ENCODE results near the gene NEUROD2. TPM values are rescaled to one million over a fixed set of nuclear protein-coding genes. Genes with fewer than 3 reads are reported as not detected.

The NEUROD2 gene
- total and polyA plus RNA-seq, 10 of the 15 experiments (the other 5 are each of a cell fraction or from before 2014, with no cell fraction given), result not detected

DNA sequence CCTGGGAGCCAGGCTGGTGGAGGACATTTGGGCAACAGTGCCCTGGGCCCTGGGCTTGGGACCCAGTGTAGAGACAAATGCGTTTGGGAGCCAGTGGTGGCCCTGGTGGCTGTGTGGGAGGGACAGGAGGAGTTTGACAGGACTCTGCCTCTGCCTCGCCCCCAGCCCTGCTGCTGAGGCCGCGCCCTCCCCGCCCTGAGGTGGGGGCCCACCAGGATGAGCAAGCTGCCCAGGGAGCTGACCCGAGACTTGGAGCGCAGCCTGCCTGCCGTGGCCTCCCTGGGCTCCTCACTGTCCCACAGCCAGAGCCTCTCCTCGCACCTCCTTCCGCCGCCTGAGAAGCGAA, 45.6 kb upstream of the NEUROD2 start:
- no peaks in the 10 kb centered on the region for H3K27me3 ChIP-seq (replicated peaks in 1 of 2; ENCODE audit: control insufficient read depth in 2 of 2, insufficient read depth in 2 of 2, low read length in 1 of 2)
- DNase-seq (ENCODE audit: low read depth, low spot score) (no peak), ATAC-seq (peak; percentile 32; the same call in 2 of the 3 replicates), FAIRE-seq (no peak)
- H3K27ac ChIP-seq (ENCODE audit: control insufficient read depth, insufficient read depth), result no peak overlapping the region
- POLR2A ChIA-PET, result interaction anchor here (0.6 to 0.7 kb wide), 2 partner anchors 60 to 318 kb away, joined by 3 read pairs; no protein-coding TSS in a partner anchor
- RAD21 ChIA-PET (ENCODE audit: unreplicated experiment), result interaction anchor here (0.6 to 1.5 kb wide), 8 partner anchors 22 to 212 kb away, joined by 3 to 8 read pairs (median 3); partner anchors contain the start of gene MIEN1
- no peak for TF ChIP-seq ESRRA (IDR thresholded peaks at IDR 0.05; ENCODE audit: low read length)
- TF ChIP-seq NR2F1 (conservative IDR thresholded peaks at IDR 0.05), result no peak
- TF ChIP-seq, protein P1, sequence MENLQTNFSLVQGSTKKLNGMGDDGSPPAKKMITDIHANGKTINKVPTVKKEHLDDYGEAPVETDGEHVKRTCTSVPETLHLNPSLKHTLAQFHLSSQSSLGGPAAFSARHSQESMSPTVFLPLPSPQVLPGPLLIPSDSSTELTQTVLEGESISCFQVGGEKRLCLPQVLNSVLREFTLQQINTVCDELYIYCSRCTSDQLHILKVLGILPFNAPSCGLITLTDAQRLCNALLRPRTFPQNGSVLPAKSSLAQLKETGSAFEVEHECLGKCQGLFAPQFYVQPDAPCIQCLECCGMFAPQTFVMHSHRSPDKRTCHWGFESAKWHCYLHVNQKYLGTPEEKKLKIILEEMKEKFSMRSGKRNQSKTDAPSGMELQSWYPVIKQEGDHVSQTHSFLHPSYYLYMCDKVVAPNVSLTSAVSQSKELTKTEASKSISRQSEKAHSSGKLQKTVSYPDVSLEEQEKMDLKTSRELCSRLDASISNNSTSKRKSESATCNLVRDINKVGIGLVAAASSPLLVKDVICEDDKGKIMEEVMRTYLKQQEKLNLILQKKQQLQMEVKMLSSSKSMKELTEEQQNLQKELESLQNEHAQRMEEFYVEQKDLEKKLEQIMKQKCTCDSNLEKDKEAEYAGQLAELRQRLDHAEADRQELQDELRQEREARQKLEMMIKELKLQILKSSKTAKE (IDR thresholded peaks at IDR 0.05; ENCODE audit: low read depth, poor library complexity, severe bottlenecking), result no peak
- no peak for TF ChIP-seq SREBF1 (IDR thresholded peaks at IDR 0.05; ENCODE audit: low read length)
- TF ChIP-seq MLLT1 (IDR thresholded peaks at IDR 0.05), result no peak
- TF ChIP-seq ZNF384 (IDR thresholded peaks at IDR 0.05; ENCODE audit: borderline replicate concordance, low read depth, low read length), result no peak
- intact Hi-C loops (cut with micrococcal nuclease; ENCODE audit: unreplicated experiment) (no loop called here), in situ Hi-C loops (cut with MboI) (no loop called here)
- H3K4me3 ChIP-seq, result no peak overlapping the region
- no peak overlapping the region for H3K4me2 ChIP-seq (ENCODE audit: control insufficient read depth, insufficient read depth)
- no peak overlapping the region for H3K9ac ChIP-seq (ENCODE audit: control insufficient read depth, insufficient read depth, low read length)
- no peaks in the 10 kb centered on the region for H3K9me3 ChIP-seq (replicated peaks; ENCODE audit: control insufficient read depth, insufficient read depth, low read length)
- CTCF ChIA-PET, result interaction anchor here (0.5 to 8.8 kb wide), 34 partner anchors 9 to 468 kb away, joined by 3 to 100 read pairs (median 6); partner anchors contain the start of genes MIEN1, PGAP3, PNMT and PSMD3
- peaks cover under 1% of the 10 kb centered on the region; the same call in 1 of the 2 replicates for H3K4me1 ChIP-seq (ENCODE audit: control insufficient read depth, insufficient read depth, low read length)
- WGBS (ENCODE audit: insufficient coverage, insufficient replicate concordance, low lambda C conversion rate, missing lambda C conversion rate), result 64% methylated on average over 10 of the region's 12 CpGs
- no peaks in the 10 kb centered on the region for H4K20me1 ChIP-seq (ENCODE audit: control insufficient read depth, insufficient read depth)
- no peaks in the 10 kb centered on the region; the same call in 1 of the 2 replicates for H3K79me2 ChIP-seq (ENCODE audit: control insufficient read depth, insufficient read depth, low read length)
- BruUV-seq (replicated peaks), result no TSS peak
- SMC1A ChIA-PET (ENCODE audit: uncharacterized antibody, unreplicated experiment), result interaction anchor here (0.5 to 1.5 kb wide), 8 partner anchors 9 to 231 kb away, joined by 3 to 11 read pairs (median 4); partner anchors contain the start of gene MIEN1
- H2AFZ ChIP-seq (ENCODE audit: control insufficient read depth, low read depth, low read length), result no peak overlapping the region
- peaks cover 7 to 9% of the 10 kb centered on the region in 2 experiments; a peak in 3 of 4 replicates for H3K36me3 ChIP-seq (ENCODE audit: control insufficient read depth in 2 of 2, insufficient read depth in 2 of 2, low read length in 1 of 2)

Data from GM12878 (cell line).